WERI-Rb-1 (cell line): ENCODE results near the gene NOL12.

Source experiments
- DNase-seq: peaks from one replicate; pipeline ENCODE4 v3.0.0-alpha.2; 2020
- H3K27ac ChIP-seq: fragments of 250-450 bp; sonication (Bioruptor Pico); 2 replicates; pipeline ENCODE4 v1.5.1; 2020; ENCODE audit warnings: mild to moderate bottlenecking, moderate library complexity
- H3K27me3 ChIP-seq: fragments of 250-450 bp; sonication (Bioruptor Pico); 2 replicates; pipeline ENCODE4 v1.5.1; 2021; ENCODE audit warnings: mild to moderate bottlenecking, low read depth, moderate library complexity; ENCODE audit not compliant: insufficient read depth, severe bottlenecking
- H3K36me3 ChIP-seq: fragments of 250-450 bp; sonication (Bioruptor Pico); 2 replicates; pipeline ENCODE4 v1.5.1; 2020; ENCODE audit warnings: mild to moderate bottlenecking, moderate library complexity
- H3K4me3 ChIP-seq: 2 replicates; pipeline ENCODE4 v1.5.1; 2011; ENCODE audit warnings: low read depth, mild to moderate bottlenecking, control low read depth, low read length
- H3K9me3 ChIP-seq: fragments of 250-450 bp; sonication (Bioruptor Pico); 2 replicates; pipeline ENCODE4 v1.5.1; 2021; ENCODE audit warnings: mild to moderate bottlenecking, moderate library complexity; ENCODE audit not compliant: severe bottlenecking
- TF ChIP-seq, protein P1 (sequence below): IDR thresholded peaks from 2 replicates; pipeline ENCODE4 v1.5.1; 2011; ENCODE audit warnings: low read depth, mild to moderate bottlenecking, control low read depth, inconsistent platforms, low read length

NOL12 gene

DNA sequence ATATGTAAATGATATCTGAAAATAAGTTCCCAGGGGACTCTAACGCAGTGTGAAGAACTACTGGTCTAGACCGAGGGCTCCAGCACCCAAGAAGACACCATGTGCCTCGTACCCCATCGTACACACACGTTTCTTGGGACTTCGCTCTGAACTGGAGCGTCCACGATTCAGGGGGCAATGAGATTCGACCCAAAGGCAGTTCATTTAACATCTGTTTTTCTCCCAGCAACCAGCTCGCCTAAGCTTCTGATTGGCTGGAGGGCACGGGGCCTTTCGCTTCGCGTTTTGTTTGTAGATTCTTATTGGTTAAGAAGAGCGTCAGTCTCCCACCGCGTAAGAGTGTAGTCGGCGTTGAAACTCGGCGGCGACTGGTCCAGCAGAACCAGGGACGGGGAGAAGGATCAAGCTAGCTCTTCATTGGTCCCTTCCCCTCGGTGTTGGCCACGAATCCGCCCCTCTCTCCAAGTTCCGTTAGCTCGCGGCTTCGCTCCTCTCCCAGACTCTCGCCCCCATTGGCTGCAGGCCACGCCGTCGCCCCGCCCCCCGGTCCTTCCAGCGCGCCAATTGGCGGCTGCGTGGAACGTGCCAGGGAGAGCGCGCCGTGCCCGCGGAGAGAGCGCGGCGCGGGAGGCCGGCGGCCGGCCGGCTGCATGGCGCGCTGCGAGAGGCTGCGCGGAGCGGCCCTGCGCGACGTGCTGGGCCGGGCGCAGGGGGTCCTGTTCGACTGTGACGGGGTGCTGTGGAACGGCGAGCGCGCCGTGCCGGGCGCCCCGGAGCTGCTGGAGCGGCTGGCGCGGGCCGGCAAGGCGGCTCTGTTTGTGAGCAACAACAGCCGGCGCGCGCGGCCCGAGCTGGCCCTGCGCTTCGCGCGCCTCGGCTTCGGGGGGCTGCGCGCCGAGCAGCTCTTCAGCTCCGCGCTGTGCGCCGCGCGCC, 27.7 kb upstream of the NOL12 start, which contains the start of gene PDXP:
Gene PDXP (plus strand): TSS at position 591 of the 933 bp plus-strand sequence. CDS start 60 bp downstream, at position 651.
- H3K9me3 ChIP-seq = no peaks in the 10 kb centered on the region
- H3K36me3 ChIP-seq = peaks cover 19% of the 10 kb centered on the region
- peak within 1 kb of the TSS; percentile 73 for H3K4me3 ChIP-seq
- TF ChIP-seq, protein P1, sequence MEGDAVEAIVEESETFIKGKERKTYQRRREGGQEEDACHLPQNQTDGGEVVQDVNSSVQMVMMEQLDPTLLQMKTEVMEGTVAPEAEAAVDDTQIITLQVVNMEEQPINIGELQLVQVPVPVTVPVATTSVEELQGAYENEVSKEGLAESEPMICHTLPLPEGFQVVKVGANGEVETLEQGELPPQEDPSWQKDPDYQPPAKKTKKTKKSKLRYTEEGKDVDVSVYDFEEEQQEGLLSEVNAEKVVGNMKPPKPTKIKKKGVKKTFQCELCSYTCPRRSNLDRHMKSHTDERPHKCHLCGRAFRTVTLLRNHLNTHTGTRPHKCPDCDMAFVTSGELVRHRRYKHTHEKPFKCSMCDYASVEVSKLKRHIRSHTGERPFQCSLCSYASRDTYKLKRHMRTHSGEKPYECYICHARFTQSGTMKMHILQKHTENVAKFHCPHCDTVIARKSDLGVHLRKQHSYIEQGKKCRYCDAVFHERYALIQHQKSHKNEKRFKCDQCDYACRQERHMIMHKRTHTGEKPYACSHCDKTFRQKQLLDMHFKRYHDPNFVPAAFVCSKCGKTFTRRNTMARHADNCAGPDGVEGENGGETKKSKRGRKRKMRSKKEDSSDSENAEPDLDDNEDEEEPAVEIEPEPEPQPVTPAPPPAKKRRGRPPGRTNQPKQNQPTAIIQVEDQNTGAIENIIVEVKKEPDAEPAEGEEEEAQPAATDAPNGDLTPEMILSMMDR = no peak
- H3K27ac ChIP-seq = peak within 1 kb of the TSS; percentile 77
- DNase-seq = peak; percentile 99
- no peaks in the 10 kb centered on the region for H3K27me3 ChIP-seq

DNA sequence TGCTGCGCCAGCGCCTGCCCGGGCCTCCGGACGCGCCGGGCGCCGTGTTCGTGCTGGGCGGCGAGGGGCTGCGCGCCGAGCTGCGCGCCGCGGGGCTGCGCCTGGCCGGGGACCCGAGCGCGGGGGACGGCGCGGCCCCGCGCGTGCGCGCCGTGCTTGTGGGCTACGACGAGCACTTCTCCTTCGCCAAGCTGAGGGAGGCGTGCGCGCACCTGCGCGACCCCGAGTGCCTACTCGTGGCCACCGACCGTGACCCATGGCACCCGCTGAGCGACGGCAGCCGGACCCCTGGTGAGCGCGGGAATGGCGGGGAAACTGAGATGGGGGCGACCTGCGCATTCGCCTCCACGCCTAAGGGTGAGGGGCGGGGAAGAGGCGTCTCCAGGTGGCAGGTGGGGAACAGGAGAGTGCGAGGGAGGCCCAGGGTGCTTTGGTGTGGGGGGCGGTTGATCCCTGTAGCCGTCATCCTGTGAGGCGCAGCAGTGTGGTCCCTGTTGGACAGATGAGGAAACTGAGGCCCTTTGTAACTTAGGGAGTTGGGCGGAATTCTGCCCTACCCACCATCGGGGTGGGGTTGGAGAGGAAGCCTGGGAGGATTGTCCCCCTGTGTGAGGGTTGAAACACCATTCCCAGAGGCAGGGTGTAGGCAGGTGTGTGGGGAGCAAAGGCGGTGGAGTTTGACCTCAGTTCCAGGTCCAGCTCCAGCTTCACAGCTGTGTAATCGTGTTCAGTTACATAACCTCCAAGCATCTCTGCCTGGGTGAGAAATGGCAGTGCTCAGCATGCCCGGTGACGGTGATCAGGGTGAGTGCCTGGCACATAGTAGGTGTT, 26.9 kb upstream of the NOL12 start:
- peak; percentile 53 for DNase-seq

DNA sequence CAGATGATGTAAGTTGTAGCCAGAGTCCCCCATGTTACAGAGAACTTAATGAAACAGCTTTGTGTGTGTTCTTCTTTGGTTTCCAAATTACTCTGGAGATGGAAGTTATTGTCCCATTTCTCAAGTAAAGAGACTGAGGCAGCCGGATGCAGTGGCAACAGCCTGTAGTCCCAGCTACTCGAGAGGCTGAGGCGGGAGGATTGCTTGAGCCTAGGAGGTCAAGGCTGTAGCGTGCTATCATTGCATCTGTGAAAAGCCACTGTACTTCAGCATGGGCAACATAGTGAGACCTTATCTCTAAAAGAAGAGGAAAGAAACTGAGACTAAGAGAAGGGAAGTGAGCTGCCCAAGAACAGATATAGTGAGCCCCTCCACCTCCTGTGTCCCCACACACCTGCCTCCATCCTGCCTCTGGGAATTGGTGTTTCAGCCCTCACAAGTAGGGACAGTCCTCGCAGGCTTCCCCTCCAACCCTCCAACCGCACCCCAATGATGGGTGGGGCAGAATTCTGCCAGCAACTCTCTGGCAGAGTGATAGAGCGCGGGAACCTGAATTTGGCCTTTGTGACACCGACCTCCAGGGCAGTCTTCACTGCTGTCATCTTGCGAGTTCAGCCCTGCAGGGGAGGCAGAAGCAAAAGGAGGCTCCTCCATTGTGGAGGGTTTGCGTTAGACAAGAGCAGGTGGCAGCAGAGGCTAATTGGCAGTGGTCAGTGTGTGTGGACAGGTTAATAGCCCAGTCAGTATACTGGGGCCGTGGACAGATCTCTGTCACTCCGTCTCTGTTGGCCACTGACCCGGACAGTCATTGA, 26.0 kb upstream of the NOL12 start:
- TF ChIP-seq, protein P1 = no peak
- DNase-seq = no peak
- peaks cover 24% of the 10 kb centered on the region for H3K36me3 ChIP-seq
- peak overlapping the region; percentile 73 for H3K4me3 ChIP-seq
- H3K9me3 ChIP-seq = no peaks in the 10 kb centered on the region
- peak overlapping the region; percentile 66; the same call in 1 of the 2 replicates for H3K27ac ChIP-seq
- H3K27me3 ChIP-seq = no peaks in the 10 kb centered on the region

More for the DNA sequence above, 26.9 kb upstream of the NOL12 start:
- Histone ChIP-seq H3K36me3 (peaks cover 19% of the 10 kb centered on the region), H3K27me3 (no peaks in the 10 kb centered on the region), H3K27ac (peak overlapping the region; percentile 66), H3K9me3 (no peaks in the 10 kb centered on the region), H3K4me3 (peak overlapping the region; percentile 73)
- TF ChIP-seq, protein P1 = no peak

DNA sequence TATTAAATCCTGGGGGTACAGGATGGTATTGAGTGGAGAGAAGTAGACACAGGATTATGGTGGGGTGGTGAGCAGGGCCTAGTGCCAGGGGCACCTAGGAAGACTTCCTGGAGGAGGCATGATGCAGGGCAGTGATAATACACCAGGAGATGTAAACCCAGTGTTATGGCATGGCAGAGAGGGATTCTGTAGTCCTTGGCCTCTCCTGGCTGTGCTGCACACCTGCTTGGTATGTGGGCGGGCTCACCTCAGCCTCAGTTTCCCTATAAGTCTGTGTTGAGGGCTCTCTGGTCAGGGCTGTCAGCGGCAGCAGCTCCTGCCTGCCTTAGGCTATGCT, 25.5 kb upstream of the NOL12 start:
- TF ChIP-seq, protein P1 = no peak
- H3K27me3 ChIP-seq = no peaks in the 10 kb centered on the region
- no peak for DNase-seq
- no peak overlapping the region for H3K27ac ChIP-seq
- peaks cover 29% of the 10 kb centered on the region for H3K36me3 ChIP-seq
- no peak overlapping the region for H3K4me3 ChIP-seq
- no peaks in the 10 kb centered on the region for H3K9me3 ChIP-seq

DNA sequence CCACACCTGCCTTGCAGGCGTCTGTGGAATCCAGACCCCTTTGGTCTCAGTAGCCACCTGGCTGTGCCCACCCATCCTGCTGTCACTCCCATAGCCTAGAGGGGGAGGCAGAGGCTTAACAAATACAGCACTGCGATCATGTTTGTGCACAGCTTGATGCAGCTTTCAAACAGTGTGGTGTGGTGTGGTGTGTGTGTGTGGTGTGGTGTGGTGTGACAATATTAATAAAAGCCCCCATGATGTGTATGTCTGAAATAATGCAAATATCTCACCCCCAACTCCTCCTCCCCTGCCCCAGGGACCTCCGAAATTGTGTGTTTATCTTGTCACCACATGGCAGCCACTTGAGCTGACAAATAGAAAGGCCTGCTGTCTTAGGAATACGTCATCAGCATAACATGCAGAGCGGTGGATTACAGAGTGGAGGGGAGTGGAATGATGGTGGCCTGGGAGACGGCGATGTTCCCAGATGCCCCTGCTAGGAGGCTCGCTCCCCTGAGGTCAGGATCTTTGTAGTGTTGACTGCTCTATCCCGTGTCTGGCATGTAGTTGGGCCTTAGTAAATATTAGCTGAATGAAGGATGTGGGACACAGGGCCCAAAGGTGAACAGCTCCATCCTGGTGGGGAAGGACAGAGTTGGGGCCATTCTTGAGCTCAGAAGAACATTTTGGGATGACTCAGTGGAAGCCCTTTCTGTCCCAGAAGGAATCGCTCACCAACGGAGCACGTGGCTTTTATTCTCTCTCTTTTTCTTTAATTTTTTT, 24.8 kb upstream of the NOL12 start:
- no peaks in the 10 kb centered on the region for H3K27me3 ChIP-seq
- H3K9me3 ChIP-seq = no peaks in the 10 kb centered on the region
- H3K4me3 ChIP-seq = no peak overlapping the region
- DNase-seq = no peak
- peaks cover 35% of the 10 kb centered on the region for H3K36me3 ChIP-seq
- H3K27ac ChIP-seq = no peak overlapping the region
- TF ChIP-seq, protein P1 = peak; percentile 35; the same call in 1 of the 2 replicates
